Osteoblast (primary cell): ENCODE measurements around the gene STAT1. TPM values are rescaled to one million over a fixed set of nuclear protein-coding genes. Genes with fewer than 3 reads are reported as not detected.

Experiments used
- DNase-seq: peaks from one replicate; pipeline ENCODE4 v3.0.0; 2011; ENCODE audit warnings: low spot score, mixed read lengths; ENCODE audit not compliant: insufficient read length; ENCODE audit errors: missing footprints
- H2AFZ ChIP-seq: 2 replicates; pipeline ENCODE4 v1.6.0; 2011; ENCODE audit warnings: mild to moderate bottlenecking, low read length
- H3K27ac ChIP-seq: 2 replicates; pipeline ENCODE4 v1.5.1; 2011; ENCODE audit warnings: mild to moderate bottlenecking, low read depth, low read length, moderate library complexity
- H3K27me3 ChIP-seq: 2 replicates; pipeline ENCODE4 v1.6.0; 2012; ENCODE audit warnings: mild to moderate bottlenecking, control low read depth, inconsistent platforms, low read length, moderate library complexity; ENCODE audit not compliant: insufficient read depth
- H3K36me3 ChIP-seq: 2 replicates; pipeline ENCODE4 v1.5.1; 2011; ENCODE audit warnings: mild to moderate bottlenecking, low read length, control low read depth, moderate library complexity; ENCODE audit not compliant: insufficient read depth
- H3K4me1 ChIP-seq: 2 replicates; pipeline ENCODE4 v1.5.1; 2011; ENCODE audit warnings: mild to moderate bottlenecking, low read length, control low read depth, moderate library complexity; ENCODE audit not compliant: insufficient read depth
- H3K4me2 ChIP-seq: 2 replicates; pipeline ENCODE4 v1.6.0; 2011; ENCODE audit warnings: mild to moderate bottlenecking, low read length; ENCODE audit not compliant: insufficient read depth
- H3K4me3 ChIP-seq: fragments of 200-600 bp; sonication (generic); 3 replicates; pipeline ENCODE4 v1.5.1; 2012; ENCODE audit warnings: mild to moderate bottlenecking, low read length, inconsistent platforms; ENCODE audit not compliant: insufficient read depth
- H3K79me2 ChIP-seq: 2 replicates; pipeline ENCODE4 v1.6.0; 2012; ENCODE audit warnings: mild to moderate bottlenecking, low read length, control low read depth, inconsistent platforms; ENCODE audit not compliant: insufficient read depth
- H3K9me3 ChIP-seq: 2 replicates; pipeline ENCODE4 v1.5.1; 2011; ENCODE audit warnings: low read depth, low read length, control low read depth
- H4K20me1 ChIP-seq: 2 replicates; pipeline ENCODE4 v1.6.0; 2012; ENCODE audit warnings: mild to moderate bottlenecking, low read length, control low read depth; ENCODE audit not compliant: insufficient read depth
- total RNA-seq: library from RNA; depleted of rRNA; stranded (reverse); fragments of >200 nt; gene quantifications from 2 replicates; pipeline ENCODE4 v1.2.3, GENCODE V29; 2012
- TF ChIP-seq, protein P1 (sequence below): IDR thresholded peaks from 2 replicates; pipeline ENCODE4 v1.5.1; 2011; ENCODE audit warnings: mild to moderate bottlenecking, low read depth, low read length, moderate library complexity; ENCODE audit errors: extremely low read depth

Gene STAT1
- total RNA-seq, 1 donor: 530 TPM

GRCh38 chr2:191025135-191025534 lies 11.2 kb upstream of the STAT1 start:
- no peaks in the 10 kb centered on the region for H3K27me3 ChIP-seq
- H3K9me3 ChIP-seq: no peaks in the 10 kb centered on the region
- no peak overlapping the region for H3K4me3 ChIP-seq
- H3K27ac ChIP-seq: no peak overlapping the region
- no peaks in the 10 kb centered on the region for H3K36me3 ChIP-seq
- H3K79me2 ChIP-seq: no peaks in the 10 kb centered on the region
- H2AFZ ChIP-seq: no peak overlapping the region
- no peak overlapping the region for H3K4me2 ChIP-seq
- H3K4me1 ChIP-seq: peaks cover 21% of the 10 kb centered on the region
- TF ChIP-seq, protein P1, sequence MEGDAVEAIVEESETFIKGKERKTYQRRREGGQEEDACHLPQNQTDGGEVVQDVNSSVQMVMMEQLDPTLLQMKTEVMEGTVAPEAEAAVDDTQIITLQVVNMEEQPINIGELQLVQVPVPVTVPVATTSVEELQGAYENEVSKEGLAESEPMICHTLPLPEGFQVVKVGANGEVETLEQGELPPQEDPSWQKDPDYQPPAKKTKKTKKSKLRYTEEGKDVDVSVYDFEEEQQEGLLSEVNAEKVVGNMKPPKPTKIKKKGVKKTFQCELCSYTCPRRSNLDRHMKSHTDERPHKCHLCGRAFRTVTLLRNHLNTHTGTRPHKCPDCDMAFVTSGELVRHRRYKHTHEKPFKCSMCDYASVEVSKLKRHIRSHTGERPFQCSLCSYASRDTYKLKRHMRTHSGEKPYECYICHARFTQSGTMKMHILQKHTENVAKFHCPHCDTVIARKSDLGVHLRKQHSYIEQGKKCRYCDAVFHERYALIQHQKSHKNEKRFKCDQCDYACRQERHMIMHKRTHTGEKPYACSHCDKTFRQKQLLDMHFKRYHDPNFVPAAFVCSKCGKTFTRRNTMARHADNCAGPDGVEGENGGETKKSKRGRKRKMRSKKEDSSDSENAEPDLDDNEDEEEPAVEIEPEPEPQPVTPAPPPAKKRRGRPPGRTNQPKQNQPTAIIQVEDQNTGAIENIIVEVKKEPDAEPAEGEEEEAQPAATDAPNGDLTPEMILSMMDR: no peak
- no peaks in the 10 kb centered on the region for H4K20me1 ChIP-seq
- no peak for DNase-seq

DNA sequence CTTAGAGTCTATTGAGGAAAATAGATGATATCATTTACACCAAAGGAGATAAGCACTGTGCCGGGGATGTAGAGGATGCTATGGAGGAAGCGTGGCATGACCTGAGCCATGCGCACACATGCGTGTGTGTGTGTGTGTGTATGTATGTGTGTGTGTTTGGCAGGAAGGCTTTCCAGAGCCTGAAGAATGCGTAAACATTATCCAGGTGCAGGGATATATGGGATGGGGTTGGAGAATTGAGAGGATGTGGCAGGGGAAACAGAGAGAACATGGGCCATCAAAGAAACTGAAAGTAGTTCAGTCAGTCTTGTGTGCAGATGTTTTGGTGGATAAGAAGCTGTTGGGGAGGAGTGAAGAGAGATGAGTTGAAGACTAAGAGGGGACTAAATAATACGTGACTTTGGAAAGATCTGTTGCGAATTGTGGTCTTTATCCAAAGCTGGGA lies 9.3 kb upstream of the STAT1 start:
- no peak overlapping the region for H3K4me2 ChIP-seq
- H3K27ac ChIP-seq: no peak overlapping the region

DNA sequence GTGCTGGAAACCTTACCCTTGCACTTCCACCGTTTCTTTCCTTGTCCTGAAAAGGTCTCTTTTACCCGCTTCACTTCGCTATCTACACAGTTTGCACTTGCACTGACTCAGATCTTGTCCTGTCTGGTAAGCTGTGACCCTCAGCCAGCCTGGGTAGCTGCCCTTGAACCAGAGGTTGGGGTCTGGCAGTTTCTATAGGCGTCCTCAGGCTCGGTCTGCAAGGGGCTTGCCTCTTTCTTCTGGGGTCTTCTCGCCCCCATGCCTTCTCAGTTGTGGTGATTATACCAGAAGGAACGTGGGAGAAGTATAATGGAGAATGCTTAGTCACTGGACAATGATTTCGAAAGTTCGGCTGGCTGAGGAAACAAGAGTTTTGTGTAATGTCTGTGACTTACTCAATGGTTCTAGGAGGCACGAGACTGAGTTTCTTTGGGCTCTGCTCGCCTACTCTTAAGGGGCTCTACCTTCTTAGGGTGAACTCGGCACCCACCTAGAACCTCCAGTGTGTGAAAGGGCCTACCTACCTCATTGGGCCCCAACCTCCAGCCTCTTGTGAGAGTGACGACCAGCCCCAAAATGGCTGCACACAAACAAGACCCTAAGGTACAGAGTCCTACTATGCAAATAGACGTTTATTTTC lies 6.9 kb upstream of the STAT1 start:
- DNase-seq: peak; percentile 89
- peak overlapping the region; percentile 100 for H3K27ac ChIP-seq
- no peaks in the 10 kb centered on the region for H4K20me1 ChIP-seq
- no peaks in the 10 kb centered on the region for H3K36me3 ChIP-seq
- no peaks in the 10 kb centered on the region for H3K27me3 ChIP-seq
- peak overlapping the region; percentile 58 for H2AFZ ChIP-seq
- H3K4me1 ChIP-seq: peaks cover 24% of the 10 kb centered on the region
- TF ChIP-seq, protein P1: no peak
- H3K79me2 ChIP-seq: no peaks in the 10 kb centered on the region
- H3K4me3 ChIP-seq: peak overlapping the region; percentile 83
- H3K9me3 ChIP-seq: no peaks in the 10 kb centered on the region
- H3K4me2 ChIP-seq: peak overlapping the region; percentile 99

More for the DNA sequence above, 9.3 kb upstream of the STAT1 start:
- Histone ChIP-seq H3K27me3 (no peaks in the 10 kb centered on the region), H3K79me2 (no peaks in the 10 kb centered on the region), H2AFZ (no peak overlapping the region), H3K4me3 (no peak overlapping the region), H3K4me1 (peaks cover 24% of the 10 kb centered on the region), H3K9me3 (no peaks in the 10 kb centered on the region), H4K20me1 (no peaks in the 10 kb centered on the region), H3K36me3 (no peaks in the 10 kb centered on the region)
- TF ChIP-seq, protein P1: no peak
- DNase-seq: no peak

DNA sequence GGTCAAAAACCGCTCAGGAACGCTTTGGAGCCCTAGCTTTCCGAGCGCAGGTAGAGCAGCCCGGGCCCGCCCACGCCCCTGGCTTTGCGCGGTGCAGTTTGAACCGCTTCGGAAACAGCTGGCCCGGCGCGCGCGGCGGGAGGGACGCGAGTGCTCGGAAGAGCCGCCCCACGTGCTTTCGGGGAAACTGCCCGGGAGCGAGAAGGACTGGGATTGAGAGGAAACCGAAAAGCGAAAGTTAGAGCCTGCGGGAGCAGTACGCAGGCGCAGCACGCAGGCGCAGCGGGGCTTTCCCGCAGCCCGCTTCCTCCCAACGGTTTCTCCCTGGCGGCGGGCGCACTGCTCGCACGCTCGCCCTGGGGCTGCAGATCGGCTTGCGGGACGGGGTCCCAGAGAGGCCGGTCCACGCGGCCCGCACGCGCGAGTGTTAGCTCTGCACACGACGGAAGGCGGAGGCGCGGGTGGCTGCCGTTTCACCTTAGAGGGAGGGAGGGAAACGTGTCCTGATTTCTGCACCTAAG lies 6.3 kb upstream of the STAT1 start:
- Histone ChIP-seq H3K27ac (peak overlapping the region; percentile 100), H3K4me2 (peak overlapping the region; percentile 99), H3K36me3 (no peaks in the 10 kb centered on the region), H3K79me2 (no peaks in the 10 kb centered on the region), H4K20me1 (no peaks in the 10 kb centered on the region), H3K4me3 (peak overlapping the region; percentile 83), H3K9me3 (no peaks in the 10 kb centered on the region), H3K4me1 (peaks cover 24% of the 10 kb centered on the region), H3K27me3 (no peaks in the 10 kb centered on the region), H2AFZ (peak overlapping the region; percentile 58)
- DNase-seq: peak; percentile 97
- TF ChIP-seq, protein P1: no peak
